ENCODE measurements around the gene CDYL2. TPM values are rescaled to one million over a fixed set of nuclear protein-coding genes. Genes with fewer than 3 reads are reported as not detected.

Gene CDYL2
- total and polyA plus RNA-seq, 7 donors = 0.23 to 2.2 (median 1.0) TPM

DNA sequence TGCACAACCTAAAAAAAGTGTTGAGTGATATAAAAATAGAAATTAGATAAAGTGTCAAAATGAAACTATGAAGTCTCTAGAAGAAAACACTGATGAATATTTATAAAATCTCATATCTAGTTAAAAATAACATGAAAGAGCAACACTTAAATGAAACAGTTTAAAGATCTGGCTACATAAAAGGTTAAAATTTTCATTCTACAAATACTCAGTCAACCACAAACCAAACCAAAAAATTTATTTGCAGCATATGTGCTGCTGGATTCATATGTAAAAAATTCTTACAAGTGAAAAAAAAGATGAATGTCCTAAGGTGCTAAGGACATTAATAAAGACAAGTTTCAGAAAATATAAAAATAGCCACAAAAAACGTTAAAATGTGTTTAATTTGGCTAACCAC lies 22.6 kb upstream of the CDYL2 start:
- TF ChIP-seq, protein P1, sequence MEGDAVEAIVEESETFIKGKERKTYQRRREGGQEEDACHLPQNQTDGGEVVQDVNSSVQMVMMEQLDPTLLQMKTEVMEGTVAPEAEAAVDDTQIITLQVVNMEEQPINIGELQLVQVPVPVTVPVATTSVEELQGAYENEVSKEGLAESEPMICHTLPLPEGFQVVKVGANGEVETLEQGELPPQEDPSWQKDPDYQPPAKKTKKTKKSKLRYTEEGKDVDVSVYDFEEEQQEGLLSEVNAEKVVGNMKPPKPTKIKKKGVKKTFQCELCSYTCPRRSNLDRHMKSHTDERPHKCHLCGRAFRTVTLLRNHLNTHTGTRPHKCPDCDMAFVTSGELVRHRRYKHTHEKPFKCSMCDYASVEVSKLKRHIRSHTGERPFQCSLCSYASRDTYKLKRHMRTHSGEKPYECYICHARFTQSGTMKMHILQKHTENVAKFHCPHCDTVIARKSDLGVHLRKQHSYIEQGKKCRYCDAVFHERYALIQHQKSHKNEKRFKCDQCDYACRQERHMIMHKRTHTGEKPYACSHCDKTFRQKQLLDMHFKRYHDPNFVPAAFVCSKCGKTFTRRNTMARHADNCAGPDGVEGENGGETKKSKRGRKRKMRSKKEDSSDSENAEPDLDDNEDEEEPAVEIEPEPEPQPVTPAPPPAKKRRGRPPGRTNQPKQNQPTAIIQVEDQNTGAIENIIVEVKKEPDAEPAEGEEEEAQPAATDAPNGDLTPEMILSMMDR (IDR thresholded peaks at IDR 0.05) = no peak
- intact Hi-C loops (cut with DNase I) = loop anchor here in 1 of 2 donors (10.0 kb wide), 1 partner anchor 282 kb away; the partner anchor contains the start of gene DYNLRB2
- Histone ChIP-seq H3K27me3 (ENCODE audit: insufficient read depth in 3 of 3, low read length in 2 of 3) (no peaks in the 10 kb centered on the region), H3K4me1 (no peaks in the 10 kb centered on the region), H3K9me3 (no peaks in the 10 kb centered on the region), H3K27ac (no peak overlapping the region), H3K36me3 (ENCODE audit: insufficient read depth in 1 of 2, low read depth in 1 of 2) (no peaks in the 10 kb centered on the region), H3K4me3 (no peak overlapping the region)
- ATAC-seq (no peak), DNase-seq (no peak)
- 17 to 34% (median 21%) methylated on average over 1 of the region's 1 CpG for WGBS, 3 donors

DNA sequence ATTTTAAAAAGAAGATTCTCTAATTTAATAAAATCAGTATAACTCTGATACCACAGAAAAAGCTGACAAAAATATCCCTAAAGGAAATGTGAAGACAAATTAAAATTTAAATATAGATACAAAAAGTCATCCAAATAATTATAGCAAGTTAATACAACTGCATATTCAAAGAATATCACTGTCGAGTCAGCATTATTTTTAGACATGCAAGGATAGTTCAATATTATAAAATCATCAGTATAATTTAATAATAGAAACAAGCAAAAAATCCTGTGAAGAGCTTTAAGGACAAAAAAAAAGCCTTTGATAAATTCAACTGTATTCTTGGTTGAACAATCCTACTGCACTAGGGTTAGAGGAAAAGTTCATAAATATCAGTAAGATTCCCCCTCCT lies 21.0 kb upstream of the CDYL2 start:
- WGBS, 3 donors = 96 to 100% (median 99%) methylated on average over 1 of the region's 1 CpG
- DNase-seq = no peak
- Histone ChIP-seq H3K27me3 (ENCODE audit: insufficient read depth in 3 of 3, low read length in 2 of 3) (no peaks in the 10 kb centered on the region), H3K27ac (no peak overlapping the region), H3K36me3 (ENCODE audit: insufficient read depth in 1 of 2, low read depth in 1 of 2) (no peaks in the 10 kb centered on the region), H3K9me3 (no peaks in the 10 kb centered on the region), H3K4me3 (no peak overlapping the region), H3K4me1 (no peaks in the 10 kb centered on the region)
- TF ChIP-seq, protein P1 (IDR thresholded peaks at IDR 0.05) = no peak
- no peak for ATAC-seq
- intact Hi-C loops (cut with DNase I) = loop anchor here in 1 of 2 donors (10.0 kb wide), 1 partner anchor 281 kb away; the partner anchor contains the start of gene DYNLRB2

DNA sequence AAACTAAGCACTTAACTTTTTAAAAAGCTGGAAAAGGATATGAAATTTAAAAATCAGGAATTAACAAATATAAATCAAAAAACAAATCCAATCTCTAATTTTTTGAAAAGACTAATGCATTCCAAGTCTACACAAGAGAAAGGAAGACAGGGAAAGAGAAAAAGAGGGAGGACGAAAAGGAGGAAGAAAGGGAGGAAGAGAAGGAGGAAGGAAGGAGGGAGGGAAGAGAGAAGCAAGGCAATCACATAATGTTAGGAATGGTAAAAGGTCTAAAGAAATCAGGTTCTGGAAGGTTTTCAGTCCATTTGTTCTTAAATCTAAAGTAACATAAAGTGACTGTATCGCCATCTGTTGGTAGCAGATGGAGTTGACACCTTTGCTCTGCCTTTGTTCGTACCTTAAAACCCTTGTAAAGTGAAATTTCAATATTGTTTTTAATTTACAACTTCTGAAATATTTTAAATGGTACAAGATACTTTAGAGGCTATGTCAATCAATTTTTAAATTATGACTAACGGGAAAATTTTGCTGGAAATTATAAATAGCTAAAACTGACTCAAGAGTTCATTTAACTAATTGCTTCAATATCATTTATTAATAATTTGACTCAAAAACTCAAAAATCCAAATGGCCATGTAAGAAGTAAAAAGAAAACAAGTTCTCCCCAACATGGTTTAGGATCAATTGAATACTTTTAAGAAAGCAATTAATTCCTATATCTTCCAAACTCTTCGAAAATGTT lies 20.4 kb upstream of the CDYL2 start:
- Histone ChIP-seq H3K9me3 (no peaks in the 10 kb centered on the region), H3K27ac (no peak overlapping the region), H3K4me3 (no peak overlapping the region), H3K4me1 (no peaks in the 10 kb centered on the region), H3K36me3 (ENCODE audit: insufficient read depth in 1 of 2, low read depth in 1 of 2) (no peaks in the 10 kb centered on the region), H3K27me3 (ENCODE audit: insufficient read depth in 3 of 3, low read length in 2 of 3) (peaks cover 0 to 3% (median 0%) of the 10 kb centered on the region in 3 donors)
- ATAC-seq (no peak), DNase-seq (no peak)
- TF ChIP-seq, protein P1 (IDR thresholded peaks at IDR 0.05) = peak; percentile 53
- 29 to 31% (median 30%) methylated on average over 5 of the region's 5 CpGs for WGBS, 3 donors
- intact Hi-C loops (cut with DNase I) = loop anchor here in 1 of 2 donors (10.0 kb wide), 1 partner anchor 280 kb away; the partner anchor contains the start of gene DYNLRB2

DNA sequence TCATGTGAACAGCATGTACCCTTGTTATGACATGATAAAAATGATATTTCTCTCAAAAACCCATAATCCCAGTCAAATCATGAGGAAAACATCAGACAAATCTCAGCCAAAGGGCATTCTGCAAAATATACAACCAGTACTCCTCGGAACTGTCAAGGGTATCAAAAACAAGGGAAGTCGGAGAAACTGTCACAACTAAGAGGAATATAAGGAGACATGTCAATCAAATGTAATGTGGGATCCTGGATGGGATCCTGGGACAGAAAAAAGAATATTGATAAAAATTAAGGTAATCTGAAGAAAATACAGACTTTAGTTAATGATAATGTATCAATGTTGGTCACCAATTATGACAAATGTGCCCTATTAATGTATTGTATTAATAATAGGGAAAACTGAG lies 15.6 kb upstream of the CDYL2 start:
- H3K27ac ChIP-seq = no peak overlapping the region
- no peak for ATAC-seq
- no peak overlapping the region for H3K4me3 ChIP-seq
- intact Hi-C loops (cut with DNase I) = loop anchor here in 1 of 2 donors (10.0 kb wide), 1 partner anchor 275 kb away; the partner anchor contains the start of gene DYNLRB2
- TF ChIP-seq, protein P1 (IDR thresholded peaks at IDR 0.05) = no peak
- H3K4me1 ChIP-seq = no peaks in the 10 kb centered on the region
- H3K36me3 ChIP-seq (ENCODE audit: insufficient read depth in 1 of 2, low read depth in 1 of 2) = no peaks in the 10 kb centered on the region
- H3K27me3 ChIP-seq (ENCODE audit: insufficient read depth in 3 of 3, low read length in 2 of 3) = peaks cover 0 to 4% (median 0%) of the 10 kb centered on the region in 3 donors
- 81 to 90% (median 87%) methylated on average over 2 of the region's 2 CpGs for WGBS, 3 donors
- H3K9me3 ChIP-seq = no peaks in the 10 kb centered on the region
- DNase-seq = no peak
